Parathyroid adenoma (tissue), 2 donors: Measurements from ENCODE around the gene TIMM10.
"Not testable (repeated sequence)": the region's sequence is repeated elsewhere in the genome, so short reads cannot be mapped to it uniquely, and the experiment has no call there.

Experiments
- H2AFZ ChIP-seq: fragments of 300-600 bp; sonication (generic); one replicate; pipeline ENCODE4 v1.7.0; 2017; ENCODE audit warnings: antibody characterized with exemption, mild to moderate bottlenecking
- H3K27ac ChIP-seq: fragments of 300-600 bp; sonication (generic); one replicate; pipeline ENCODE4 v1.7.0; 2017
- H3K27me3 ChIP-seq: fragments of 300-600 bp; sonication (generic); one replicate; pipeline ENCODE4 v1.7.0; 2017; ENCODE audit warnings: low read length; ENCODE audit not compliant: control insufficient read depth, insufficient read depth
- H3K36me3 ChIP-seq: fragments of 300-600 bp; sonication (generic); one replicate; pipeline ENCODE4 v1.7.0; 2017; ENCODE audit warnings: low read length; ENCODE audit not compliant: control insufficient read depth, insufficient read depth
- H3K4me1 ChIP-seq: fragments of 300-600 bp; sonication (generic); one replicate; pipeline ENCODE4 v1.7.0; 2017; ENCODE audit warnings: control low read depth
- H3K4me2 ChIP-seq: fragments of 300-600 bp; sonication (generic); one replicate; pipeline ENCODE4 v1.7.0; 2017; ENCODE audit warnings: low read length
- H3K4me3 ChIP-seq: fragments of 300-600 bp; sonication (generic); one replicate; pipeline ENCODE4 v1.7.0; 2017; ENCODE audit warnings: low read depth, low read length
- H3K79me2 ChIP-seq: fragments of 300-600 bp; sonication (generic); one replicate; pipeline ENCODE4 v1.7.0; 2017; ENCODE audit warnings: control low read depth
- H3K9ac ChIP-seq: fragments of 300-600 bp; sonication (generic); one replicate; pipeline ENCODE4 v1.7.0; 2017; ENCODE audit warnings: mild to moderate bottlenecking
- H3K9me3 ChIP-seq: fragments of 300-600 bp; sonication (generic); one replicate; pipeline ENCODE4 v1.7.0; 2017; ENCODE audit warnings: low read length; ENCODE audit not compliant: control insufficient read depth
- TF ChIP-seq, protein P1 (sequence below): fragments of 300-600 bp; sonication (generic); IDR thresholded peaks from one replicate; pipeline ENCODE4 v1.7.0; 2017; ENCODE audit warnings: antibody characterized with exemption, mild to moderate bottlenecking
- donor health status: primary hyperparathyroidism.

The TIMM10 gene

GRCh38 chr11:57536947-57537619, 6.5 kb upstream of the TIMM10 start, which contains the start of gene SMTNL1:
Gene SMTNL1, plus strand, starts transcription at chr11:57537595. Its CDS starts 5,048 bp downstream, at chr11:57542643.
- no peak within 1 kb of the TSS for H3K4me3 ChIP-seq
- H3K36me3 ChIP-seq: no peaks in the 10 kb centered on the region
- TF ChIP-seq, protein P1, sequence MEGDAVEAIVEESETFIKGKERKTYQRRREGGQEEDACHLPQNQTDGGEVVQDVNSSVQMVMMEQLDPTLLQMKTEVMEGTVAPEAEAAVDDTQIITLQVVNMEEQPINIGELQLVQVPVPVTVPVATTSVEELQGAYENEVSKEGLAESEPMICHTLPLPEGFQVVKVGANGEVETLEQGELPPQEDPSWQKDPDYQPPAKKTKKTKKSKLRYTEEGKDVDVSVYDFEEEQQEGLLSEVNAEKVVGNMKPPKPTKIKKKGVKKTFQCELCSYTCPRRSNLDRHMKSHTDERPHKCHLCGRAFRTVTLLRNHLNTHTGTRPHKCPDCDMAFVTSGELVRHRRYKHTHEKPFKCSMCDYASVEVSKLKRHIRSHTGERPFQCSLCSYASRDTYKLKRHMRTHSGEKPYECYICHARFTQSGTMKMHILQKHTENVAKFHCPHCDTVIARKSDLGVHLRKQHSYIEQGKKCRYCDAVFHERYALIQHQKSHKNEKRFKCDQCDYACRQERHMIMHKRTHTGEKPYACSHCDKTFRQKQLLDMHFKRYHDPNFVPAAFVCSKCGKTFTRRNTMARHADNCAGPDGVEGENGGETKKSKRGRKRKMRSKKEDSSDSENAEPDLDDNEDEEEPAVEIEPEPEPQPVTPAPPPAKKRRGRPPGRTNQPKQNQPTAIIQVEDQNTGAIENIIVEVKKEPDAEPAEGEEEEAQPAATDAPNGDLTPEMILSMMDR: no peak
- no peak within 1 kb of the TSS for H3K4me2 ChIP-seq
- no peak within 1 kb of the TSS for H2AFZ ChIP-seq
- H3K79me2 ChIP-seq: no peaks in the 10 kb centered on the region
- no peaks in the 10 kb centered on the region for H3K27me3 ChIP-seq
- no peak within 1 kb of the TSS for H3K9ac ChIP-seq
- no peaks in the 10 kb centered on the region for H3K9me3 ChIP-seq
- no peak within 1 kb of the TSS for H3K27ac ChIP-seq
- no peaks in the 10 kb centered on the region for H3K4me1 ChIP-seq

DNA sequence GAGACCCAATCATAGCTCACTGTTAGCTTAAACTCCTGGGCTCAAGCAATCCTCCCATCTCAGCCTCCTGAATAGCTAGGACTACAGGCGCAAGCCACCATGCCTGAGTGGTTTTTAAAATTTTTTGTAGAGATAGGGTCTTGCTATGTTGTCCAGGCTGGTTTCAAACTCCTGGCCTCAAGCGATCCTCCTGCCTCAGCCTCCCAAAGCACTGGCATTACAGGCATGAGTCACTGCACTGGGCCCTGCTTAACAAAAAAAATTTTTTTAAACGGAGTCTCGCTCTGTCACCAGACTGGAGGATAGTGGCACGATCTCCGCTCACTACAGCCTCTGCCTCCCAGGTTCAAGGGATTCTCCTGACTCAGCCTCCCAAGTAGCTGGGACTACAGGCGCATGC, 3.9 kb upstream of the TIMM10 start:
- not testable (repeated sequence) for H3K4me3 ChIP-seq, H3K9ac ChIP-seq, H3K27ac ChIP-seq, H3K4me1 ChIP-seq, H3K36me3 ChIP-seq, H3K4me2 ChIP-seq, H2AFZ ChIP-seq, H3K9me3 ChIP-seq, H3K27me3 ChIP-seq, H3K79me2 ChIP-seq

- no peaks in the 10 kb centered on the region for H3K36me3 ChIP-seq
- peak overlapping the region; percentile 61 for H3K27ac ChIP-seq
- H3K9ac ChIP-seq: peak overlapping the region; percentile 46
- H3K4me2 ChIP-seq: peak overlapping the region; percentile 88
- H3K4me1 ChIP-seq: peaks cover 4% of the 10 kb centered on the region
- H3K79me2 ChIP-seq: peaks cover 3% of the 10 kb centered on the region
- H3K9me3 ChIP-seq: no peaks in the 10 kb centered on the region
- TF ChIP-seq, protein P1: no peak
- no peaks in the 10 kb centered on the region for H3K27me3 ChIP-seq
- H2AFZ ChIP-seq: peak overlapping the region; percentile 84
- peak overlapping the region; percentile 87 for H3K4me3 ChIP-seq
Observed at GRCh38 chr11:57530215-57530595, 349 bp downstream of the TIMM10 start.

GRCh38 chr11:57529012-57529411, 1.5 kb downstream of the TIMM10 start:
- Histone ChIP-seq H3K9me3 (no peaks in the 10 kb centered on the region), H3K27me3 (no peaks in the 10 kb centered on the region), H3K79me2 (peaks cover 3% of the 10 kb centered on the region), H3K9ac (no peak overlapping the region), H2AFZ (no peak overlapping the region), H3K4me1 (peaks cover 4% of the 10 kb centered on the region), H3K4me2 (no peak overlapping the region), H3K36me3 (no peaks in the 10 kb centered on the region), H3K4me3 (no peak overlapping the region), H3K27ac (no peak overlapping the region)
- TF ChIP-seq, protein P1: no peak

GRCh38 chr11:57527056-57527631, 3.4 kb downstream of the TIMM10 start:
- no peak overlapping the region for H3K4me3 ChIP-seq

More at GRCh38 chr11:57527056-57527631, 3.4 kb downstream of the TIMM10 start:
- TF ChIP-seq, protein P1: peak; percentile 69
- Histone ChIP-seq H2AFZ (no peak overlapping the region), H3K27me3 (no peaks in the 10 kb centered on the region), H3K9ac (no peak overlapping the region), H3K4me2 (no peak overlapping the region), H3K79me2 (peaks cover 3% of the 10 kb centered on the region), H3K9me3 (no peaks in the 10 kb centered on the region), H3K4me1 (peaks cover 4% of the 10 kb centered on the region), H3K27ac (no peak overlapping the region), H3K36me3 (no peaks in the 10 kb centered on the region)
